GM08714 (cell line): ENCODE results near the gene PHOSPHO2.

ENCODE experiments used
- H3K4me3 ChIP-seq: fragments of 200-500 bp; sonication (Bioruptor generic); 2 replicates; pipeline ENCODE4 v1.5.1; 2014; ENCODE audit warnings: mild to moderate bottlenecking, low read length, inconsistent platforms
- ZNF274 ChIP-seq: IDR thresholded peaks from 2 replicates; pipeline ENCODE4 v1.6.1; 2012; ENCODE audit warnings: mild to moderate bottlenecking, low read depth, low read length

Gene PHOSPHO2, protein sequence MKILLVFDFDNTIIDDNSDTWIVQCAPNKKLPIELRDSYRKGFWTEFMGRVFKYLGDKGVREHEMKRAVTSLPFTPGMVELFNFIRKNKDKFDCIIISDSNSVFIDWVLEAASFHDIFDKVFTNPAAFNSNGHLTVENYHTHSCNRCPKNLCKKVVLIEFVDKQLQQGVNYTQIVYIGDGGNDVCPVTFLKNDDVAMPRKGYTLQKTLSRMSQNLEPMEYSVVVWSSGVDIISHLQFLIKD

DNA sequence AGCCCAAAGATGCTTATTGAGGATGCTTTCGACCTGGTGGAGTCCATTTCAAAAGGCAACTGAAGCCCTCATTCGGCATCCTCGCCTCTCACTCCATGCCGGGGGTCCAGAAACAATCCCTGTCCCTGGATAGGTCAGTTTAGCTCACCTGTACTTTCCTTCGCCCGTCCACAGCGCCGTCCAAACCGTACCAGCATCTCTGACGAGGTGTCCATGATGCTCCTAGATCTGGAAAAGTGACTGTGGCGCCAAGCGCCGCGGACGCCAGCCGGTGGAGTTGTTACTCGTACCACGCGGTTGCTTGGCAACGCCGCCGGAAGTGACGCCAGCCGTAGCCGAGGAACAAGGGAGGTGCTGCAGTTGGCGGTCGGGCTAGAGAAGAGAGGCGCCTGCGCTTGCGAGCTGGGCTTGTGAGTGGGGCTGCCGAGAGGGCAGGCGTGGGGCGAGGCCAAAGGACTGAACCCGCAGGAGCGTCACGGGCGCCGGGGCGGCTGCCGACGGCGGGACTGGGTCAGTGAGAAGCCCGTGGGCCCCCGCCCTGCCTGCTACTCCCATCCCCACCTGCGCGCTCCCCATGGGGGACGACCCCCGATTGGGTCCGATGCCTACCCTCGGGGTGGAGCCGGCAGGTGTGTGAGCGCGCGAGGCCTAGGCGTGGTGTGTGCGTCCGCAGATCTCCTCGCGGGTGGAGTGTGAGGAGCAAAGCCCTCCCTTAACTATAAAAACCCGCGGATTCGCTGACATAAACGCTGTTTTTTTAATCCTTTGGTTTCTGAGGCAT lies at the start of gene PHOSPHO2, which contains the start of gene CFAP210:
Gene PHOSPHO2 (plus strand): TSS at position 357 of the 781 bp plus-strand sequence. CDS start 6,503 bp downstream, outside the sequence.
Gene CFAP210 (minus strand): TSS at position 293 of the 781 bp plus-strand sequence. CDS start 78 bp downstream, at position 215.
- H3K4me3 ChIP-seq: peak within 1 kb of the TSS; percentile 71
- no peak for TF ChIP-seq ZNF274

DNA sequence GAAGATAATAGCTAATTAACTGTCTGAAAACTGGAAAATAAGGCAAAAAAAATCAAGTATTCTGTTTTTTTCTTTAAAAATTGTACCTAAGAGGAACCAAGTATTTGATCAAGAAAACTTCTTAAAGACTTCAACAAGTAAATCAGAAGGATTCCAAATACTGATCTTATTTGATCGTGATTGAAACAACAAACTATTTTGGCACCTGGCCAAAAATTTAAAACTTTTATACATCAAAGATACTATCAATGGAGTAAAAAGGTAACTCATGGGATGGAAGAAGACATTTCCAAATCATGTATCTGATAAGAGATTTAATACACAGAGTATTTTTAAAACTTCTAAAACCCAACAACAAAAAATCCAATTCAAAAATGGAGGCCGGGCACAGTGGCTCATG lies 46.8 kb upstream of the PHOSPHO2 start:
- H3K4me3 ChIP-seq: no peak overlapping the region
- no peak for TF ChIP-seq ZNF274

DNA sequence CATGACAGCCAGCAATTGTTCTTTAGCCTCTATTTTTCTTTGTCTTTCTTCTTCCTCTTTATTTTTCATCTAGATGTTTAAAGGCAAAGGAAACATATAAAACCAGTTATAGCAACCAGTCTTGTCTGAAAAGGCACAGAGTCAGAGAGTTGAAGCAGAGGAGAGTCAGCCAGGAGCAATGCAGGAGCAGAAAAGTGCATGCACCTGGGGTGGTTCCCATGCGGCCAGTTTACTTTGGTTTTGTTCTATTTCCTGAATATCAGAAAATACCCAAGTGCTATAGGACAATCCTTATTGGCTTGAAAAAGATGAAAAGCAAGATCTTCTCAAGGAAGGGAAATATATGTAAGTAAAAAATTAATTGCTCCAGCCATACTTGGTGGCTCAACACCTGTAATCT lies 45.0 kb upstream of the PHOSPHO2 start:
- H3K4me3 ChIP-seq: no peak overlapping the region

DNA sequence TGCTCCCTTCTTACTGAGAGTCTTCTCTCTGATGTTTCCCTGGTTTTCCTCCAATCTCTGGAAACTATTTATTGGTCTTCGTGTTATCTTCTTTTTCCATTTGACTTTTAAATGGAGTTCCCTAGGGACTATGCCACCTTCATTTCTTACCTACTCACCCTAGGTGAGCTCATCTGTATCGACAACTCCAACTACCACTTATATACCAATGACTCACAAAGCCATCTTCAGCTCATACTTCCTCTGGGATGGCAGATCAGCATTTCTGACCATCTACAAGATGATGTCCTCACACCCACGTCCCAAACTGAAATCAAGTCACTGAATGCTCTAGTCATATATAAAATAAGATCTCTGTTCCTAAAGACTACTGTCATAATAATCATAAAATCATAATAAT lies 40.6 kb upstream of the PHOSPHO2 start:
- no peak overlapping the region for H3K4me3 ChIP-seq
- TF ChIP-seq ZNF274: no peak

More for the DNA sequence above, 45.0 kb upstream of the PHOSPHO2 start:
- no peak for TF ChIP-seq ZNF274

DNA sequence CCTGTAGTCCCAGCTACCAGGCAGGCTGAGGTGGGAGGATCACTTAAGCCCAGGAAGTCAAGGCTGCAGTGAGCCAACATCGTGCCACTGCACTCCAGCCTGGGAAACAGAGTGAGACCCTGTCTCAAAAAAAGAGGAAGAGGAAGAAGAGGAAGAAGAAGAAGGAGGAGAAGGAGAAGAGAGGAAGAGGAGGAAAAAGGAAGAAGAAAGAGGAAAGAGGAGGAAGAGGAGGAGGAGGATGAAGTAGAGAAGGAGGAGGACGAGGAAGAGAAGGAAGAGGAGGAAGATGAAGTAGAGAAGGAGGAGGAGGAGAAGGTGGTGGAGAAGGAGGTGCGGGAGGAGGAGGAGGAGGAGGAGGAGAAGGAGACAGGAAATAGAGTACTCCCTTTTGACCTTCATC lies 38.1 kb upstream of the PHOSPHO2 start:
- no peak for TF ChIP-seq ZNF274
- no peak overlapping the region for H3K4me3 ChIP-seq

DNA sequence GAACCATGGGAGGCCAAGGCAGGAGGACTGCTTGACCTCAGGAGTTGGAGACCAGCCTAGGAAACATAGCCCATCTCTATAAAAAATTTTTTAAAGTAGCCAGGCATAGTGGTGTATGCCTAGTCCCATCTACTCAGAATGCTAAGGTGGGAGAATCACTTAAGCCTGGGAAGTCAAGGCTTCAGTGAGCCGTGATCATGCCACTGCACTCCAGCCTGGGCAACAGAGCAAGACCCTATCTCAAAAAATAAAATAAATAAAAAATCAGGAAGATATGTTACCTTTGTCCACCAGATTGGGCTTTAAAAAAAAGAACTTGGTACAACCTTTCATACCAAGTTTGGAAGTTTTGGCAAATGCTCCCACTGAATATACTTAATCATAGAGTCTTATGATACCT lies 35.4 kb upstream of the PHOSPHO2 start:
- H3K4me3 ChIP-seq: no peak overlapping the region
- no peak for TF ChIP-seq ZNF274

DNA sequence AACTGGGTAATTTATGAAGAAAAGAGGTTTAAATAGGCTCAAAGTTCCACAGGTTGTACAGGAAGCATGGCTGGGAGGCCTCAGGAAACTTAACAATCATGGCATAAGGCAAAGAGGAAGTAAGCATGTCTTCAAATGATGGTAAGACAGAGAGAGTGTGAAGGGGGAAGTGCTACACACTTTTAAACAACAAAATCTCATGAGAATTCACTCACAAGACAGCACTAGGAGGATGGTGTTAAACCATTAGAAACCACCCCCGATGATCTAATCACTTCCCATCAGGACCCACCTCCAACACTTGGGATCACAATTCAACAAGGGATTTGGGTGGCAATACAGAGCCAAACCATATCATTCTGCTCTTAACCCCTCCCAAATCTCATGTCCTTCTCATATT lies 34.9 kb upstream of the PHOSPHO2 start:
- no peak for TF ChIP-seq ZNF274
- no peak overlapping the region for H3K4me3 ChIP-seq

DNA sequence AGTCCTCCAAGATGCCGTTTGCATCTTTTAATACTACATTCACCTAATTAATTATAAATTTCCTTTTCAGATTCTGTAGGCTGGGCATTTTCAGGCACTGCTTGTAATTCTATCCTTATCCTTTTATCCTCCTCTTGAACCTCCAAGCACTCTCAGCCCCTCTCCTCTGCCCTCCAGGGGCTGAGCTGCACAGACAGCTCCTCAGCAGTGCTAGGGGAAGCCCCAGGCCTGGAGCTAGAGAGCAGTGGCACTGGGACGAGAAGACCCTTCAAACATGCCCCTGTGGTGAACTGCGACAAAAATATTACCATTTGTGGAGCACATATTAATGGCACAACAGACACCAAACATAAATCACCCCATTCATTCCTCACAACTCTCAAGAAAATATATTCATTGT lies 33.0 kb upstream of the PHOSPHO2 start:
- TF ChIP-seq ZNF274: no peak
- H3K4me3 ChIP-seq: no peak overlapping the region

DNA sequence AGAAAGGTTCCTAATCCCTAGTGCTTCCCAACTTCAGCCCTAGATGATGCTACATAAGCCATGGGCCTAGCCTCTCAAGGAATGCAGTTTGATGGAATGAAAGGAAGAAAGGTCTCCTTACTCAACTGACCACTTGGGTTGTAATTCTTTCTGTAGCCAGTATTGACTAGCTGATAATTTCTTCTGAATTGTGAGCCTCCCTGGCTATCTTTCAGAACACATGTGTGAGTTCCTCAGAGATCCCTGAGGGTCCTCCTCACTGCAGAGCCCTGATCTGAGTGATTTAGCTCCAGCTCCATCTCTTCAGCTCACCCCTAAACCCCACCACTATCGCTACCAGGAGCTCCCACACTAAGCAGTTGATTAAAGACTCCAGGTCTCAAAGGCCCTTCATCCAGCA lies 31.5 kb upstream of the PHOSPHO2 start:
- no peak for TF ChIP-seq ZNF274
- H3K4me3 ChIP-seq: no peak overlapping the region

DNA sequence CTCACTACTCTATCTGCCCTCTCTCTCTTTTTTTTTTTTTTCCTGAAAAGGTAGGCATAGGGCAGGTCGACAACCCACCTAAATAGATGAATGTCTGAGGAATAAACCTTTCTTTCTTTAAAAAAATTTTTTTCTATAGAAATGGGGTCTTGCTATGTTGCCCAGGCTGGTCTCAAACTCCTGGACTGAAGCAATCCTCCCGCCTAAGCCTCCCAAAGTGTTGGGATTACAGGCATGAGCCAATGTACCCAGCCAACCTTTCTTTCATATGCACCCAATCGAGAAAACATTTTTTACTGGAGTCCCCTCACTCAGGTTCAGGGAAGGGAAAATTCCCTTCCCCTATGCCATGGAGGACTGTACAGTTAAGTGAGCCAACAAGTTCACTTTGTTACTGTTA lies 31.0 kb upstream of the PHOSPHO2 start:
- no peak for TF ChIP-seq ZNF274
- H3K4me3 ChIP-seq: no peak overlapping the region

DNA sequence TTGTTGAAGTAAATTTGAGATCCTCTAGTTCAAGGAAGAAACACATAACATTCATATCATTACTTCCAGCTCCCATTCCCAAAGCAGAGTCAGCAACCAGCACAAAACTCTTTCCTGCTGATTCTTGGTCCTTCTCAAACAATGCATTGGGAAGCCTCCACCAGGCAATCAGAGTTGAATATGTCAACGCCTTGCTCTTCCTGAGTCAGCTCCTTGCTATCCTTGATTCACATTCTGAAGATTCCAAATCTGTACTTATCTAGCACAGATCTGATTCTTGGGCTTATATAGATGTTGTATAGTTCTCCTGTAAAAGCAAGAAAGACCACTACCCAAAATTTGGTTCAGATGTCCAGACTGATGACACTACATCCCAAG lies 29.7 kb upstream of the PHOSPHO2 start:
- no peak overlapping the region for H3K4me3 ChIP-seq
- TF ChIP-seq ZNF274: no peak

DNA sequence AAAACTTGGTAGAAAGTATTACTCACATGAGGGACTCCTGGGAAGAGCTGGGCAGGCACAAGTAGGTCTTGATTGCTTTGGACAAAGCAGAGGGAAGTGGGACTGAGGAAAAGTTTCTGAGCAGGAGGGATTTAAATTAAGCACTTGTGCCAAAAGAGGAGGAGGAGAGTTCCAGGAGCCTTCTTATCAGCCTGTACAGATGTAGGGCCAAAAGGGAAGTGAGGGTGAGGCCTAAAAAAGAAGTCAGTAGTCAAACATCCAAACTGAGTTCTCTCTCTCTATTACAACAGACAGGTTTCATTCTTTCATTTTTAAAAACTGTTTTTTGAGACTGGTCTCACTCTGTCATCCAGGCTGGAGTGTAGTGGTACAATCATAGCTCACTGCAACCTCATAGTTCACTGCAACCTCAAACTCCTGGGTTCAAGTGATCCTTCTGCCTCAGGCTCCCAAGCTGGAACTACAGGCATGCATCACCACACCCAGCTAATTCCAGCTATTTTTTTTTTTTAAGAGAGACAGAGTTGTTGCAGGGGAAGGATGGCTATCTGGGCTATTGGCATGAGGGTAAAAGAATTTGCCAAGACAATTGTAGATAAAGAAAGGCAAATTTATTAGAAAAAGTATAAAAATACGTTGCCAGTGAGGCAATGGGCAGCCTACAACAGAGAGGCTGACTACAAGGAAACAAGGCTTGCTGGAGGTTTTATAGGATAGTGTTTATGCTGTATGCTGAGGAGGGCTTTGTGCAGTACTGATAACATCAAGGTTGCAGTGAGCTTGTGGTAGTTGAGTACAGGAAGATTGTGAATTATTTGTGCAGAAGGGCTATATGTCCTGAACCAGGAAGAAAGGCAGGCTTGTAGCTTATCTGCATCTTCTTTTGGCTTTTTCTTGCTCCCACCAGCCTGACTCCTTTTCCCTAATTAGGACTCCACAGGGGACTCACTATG lies 29.0 kb upstream of the PHOSPHO2 start:
- H3K4me3 ChIP-seq: no peak overlapping the region
- TF ChIP-seq ZNF274: no peak

DNA sequence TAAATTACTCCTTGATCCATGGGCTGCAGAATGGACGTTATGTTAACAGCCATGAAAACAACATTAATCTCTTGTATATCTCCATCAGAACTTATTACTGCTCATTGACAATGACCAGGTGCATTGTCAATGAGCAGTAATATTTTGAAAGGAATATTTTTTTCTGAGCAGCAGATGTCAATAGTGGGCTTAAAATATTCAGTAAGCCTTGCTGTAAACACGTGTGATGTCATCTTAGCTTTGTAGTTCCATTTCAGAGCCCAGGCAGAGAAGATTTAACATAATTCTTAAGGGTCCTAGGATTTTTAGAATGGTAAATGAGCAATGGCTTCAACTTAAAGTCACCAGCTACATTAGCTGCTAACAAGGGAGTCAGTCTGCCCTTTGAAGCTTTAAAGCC lies 26.7 kb upstream of the PHOSPHO2 start:
- H3K4me3 ChIP-seq: no peak overlapping the region
- no peak for TF ChIP-seq ZNF274

DNA sequence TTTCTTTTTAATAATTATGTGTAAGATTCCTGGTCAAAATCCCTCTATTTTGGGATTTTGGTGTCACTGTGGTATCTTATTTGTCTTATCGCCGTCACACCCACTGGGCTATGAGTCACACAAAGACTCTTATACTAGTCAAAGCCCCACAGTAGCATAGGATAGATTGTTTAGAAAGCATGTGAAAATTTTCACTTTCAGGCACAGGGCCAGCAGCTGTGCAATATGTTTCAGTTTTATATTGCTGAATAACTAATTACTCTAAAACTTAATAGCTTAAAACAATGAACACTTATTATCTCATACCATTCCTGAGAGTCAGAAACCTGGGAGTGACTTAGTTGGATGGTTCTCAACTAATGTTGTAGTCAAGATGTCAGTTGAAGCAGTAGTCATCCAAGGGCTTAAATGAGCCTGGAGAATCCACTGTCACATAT lies 24.0 kb upstream of the PHOSPHO2 start:
- TF ChIP-seq ZNF274: no peak
- no peak overlapping the region for H3K4me3 ChIP-seq

DNA sequence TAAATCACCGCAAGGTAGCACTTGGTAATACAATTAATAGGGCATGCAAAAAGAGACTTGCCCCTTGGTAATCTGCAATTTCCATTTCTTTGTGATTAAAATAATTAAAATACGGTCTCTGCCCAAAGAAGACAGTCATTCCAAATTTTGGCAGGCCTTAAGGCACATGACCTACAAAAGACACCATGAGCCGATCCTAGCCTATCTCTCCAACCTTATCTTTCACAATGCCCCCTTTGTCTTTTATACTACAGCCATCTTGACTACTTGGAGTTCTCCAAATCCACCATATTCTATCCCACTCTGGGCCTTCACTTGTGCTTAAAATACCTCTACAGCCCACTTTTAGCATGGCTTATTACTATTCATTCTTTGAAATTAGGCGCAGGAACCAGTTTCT lies 23.3 kb upstream of the PHOSPHO2 start:
- H3K4me3 ChIP-seq: no peak overlapping the region
- TF ChIP-seq ZNF274: no peak
